K562 (cell line): ENCODE measurements around the gene LRP1B.

ENCODE experiments used
- CBX5 ChIP-seq: IDR thresholded peaks from 2 replicates; pipeline ENCODE4 v1.6.1; 2014; ENCODE audit warnings: low read depth, borderline replicate concordance
- FOS ChIP-seq: IDR thresholded peaks from 3 replicates; pipeline ENCODE4 v1.6.1; 2011; ENCODE audit not compliant: insufficient read length; ENCODE audit errors: extremely low read depth
- FOXK2 ChIP-seq, 2 experiments: fragments of 450-650 bp; IDR thresholded peaks in 1 of 2; conservative IDR thresholded peaks in 1 of 2; 2 replicates each; pipeline ENCODE4 v1.6.1; 2016; ENCODE audit warnings: low read depth in 2 of 2, mild to moderate bottlenecking in 1 of 2
- ZNF274 ChIP-seq: IDR thresholded peaks from 2 replicates; pipeline ENCODE4 v1.6.1; 2011; ENCODE audit warnings: low read depth, mild to moderate bottlenecking, low read length, moderate library complexity, borderline replicate concordance
- ZNF436 ChIP-seq: fragments of 250-450, 450-650 bp; sonication (Bioruptor Pico); formaldehyde crosslinking; IDR thresholded peaks from 2 replicates; pipeline ENCODE4 v1.7.0; 2020; ENCODE audit warnings: mild to moderate bottlenecking
- ZNF76 ChIP-seq: fragments of 250-450 bp; sonication (Bioruptor Pico); IDR thresholded peaks from 2 replicates; pipeline ENCODE4 v1.4.0; 2020; ENCODE audit warnings: mild to moderate bottlenecking, moderate library complexity, borderline replicate concordance
- TF ChIP-seq, protein P1 (sequence below), 3 experiments: IDR thresholded peaks in 2 of 3; conservative IDR thresholded peaks in 1 of 3; 2 replicates each; pipeline ENCODE4 v1.5.1; 2011 to 2012; ENCODE audit warnings: low read length in 3 of 3, mild to moderate bottlenecking in 3 of 3, control low read depth in 2 of 3, improper control_type of control experiment in 1 of 3, inconsistent platforms in 1 of 3, low read depth in 1 of 3, mixed read lengths in 1 of 3, moderate library complexity in 1 of 3; ENCODE audit not compliant: insufficient read depth in 2 of 3

- no peak for TF ChIP-seq ZNF76 (CRISPR knock-in tag)
- no peak for TF ChIP-seq ZNF274
- TF ChIP-seq FOS, result no peak
- no peak for TF ChIP-seq FOXK2 (conservative IDR thresholded peaks at IDR 0.05 in 1 of 2, IDR thresholded peaks at IDR 0.05 in 1 of 2; ENCODE audit: low read depth in 2 of 2)
- no peak for TF ChIP-seq CBX5
- TF ChIP-seq, protein P1, sequence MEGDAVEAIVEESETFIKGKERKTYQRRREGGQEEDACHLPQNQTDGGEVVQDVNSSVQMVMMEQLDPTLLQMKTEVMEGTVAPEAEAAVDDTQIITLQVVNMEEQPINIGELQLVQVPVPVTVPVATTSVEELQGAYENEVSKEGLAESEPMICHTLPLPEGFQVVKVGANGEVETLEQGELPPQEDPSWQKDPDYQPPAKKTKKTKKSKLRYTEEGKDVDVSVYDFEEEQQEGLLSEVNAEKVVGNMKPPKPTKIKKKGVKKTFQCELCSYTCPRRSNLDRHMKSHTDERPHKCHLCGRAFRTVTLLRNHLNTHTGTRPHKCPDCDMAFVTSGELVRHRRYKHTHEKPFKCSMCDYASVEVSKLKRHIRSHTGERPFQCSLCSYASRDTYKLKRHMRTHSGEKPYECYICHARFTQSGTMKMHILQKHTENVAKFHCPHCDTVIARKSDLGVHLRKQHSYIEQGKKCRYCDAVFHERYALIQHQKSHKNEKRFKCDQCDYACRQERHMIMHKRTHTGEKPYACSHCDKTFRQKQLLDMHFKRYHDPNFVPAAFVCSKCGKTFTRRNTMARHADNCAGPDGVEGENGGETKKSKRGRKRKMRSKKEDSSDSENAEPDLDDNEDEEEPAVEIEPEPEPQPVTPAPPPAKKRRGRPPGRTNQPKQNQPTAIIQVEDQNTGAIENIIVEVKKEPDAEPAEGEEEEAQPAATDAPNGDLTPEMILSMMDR (IDR thresholded peaks at IDR 0.05 in 2 of 3, conservative IDR thresholded peaks at IDR 0.05 in 1 of 3; ENCODE audit: insufficient read depth in 2 of 3, low read depth in 1 of 3, low read length in 3 of 3), result no peak
- no peak for TF ChIP-seq ZNF436 (CRISPR knock-in tag)
Measured at GRCh38 chr2:141003967-141004657, 1126.7 kb downstream of the LRP1B start.
